HUES48 (cell line): Measurements from ENCODE around the gene RAB5IF.

ENCODE experiments used
- H3K27ac ChIP-seq: one replicate; pipeline ENCODE4 v1.7.0; 2013; ENCODE audit warnings: low read depth, low read length, inconsistent platforms
- H3K27me3 ChIP-seq: 2 replicates; pipeline ENCODE4 v1.6.1; 2013; ENCODE audit warnings: mild to moderate bottlenecking, low read length; ENCODE audit not compliant: control insufficient read depth, insufficient read depth
- H3K36me3 ChIP-seq: 2 replicates; pipeline ENCODE4 v1.6.1; 2013; ENCODE audit warnings: low read length; ENCODE audit not compliant: control insufficient read depth, insufficient read depth
- H3K4me1 ChIP-seq: 2 replicates; pipeline ENCODE4 v1.6.1; 2013; ENCODE audit warnings: mild to moderate bottlenecking, low read length; ENCODE audit not compliant: control insufficient read depth, insufficient read depth
- H3K4me3 ChIP-seq: 2 replicates; pipeline ENCODE4 v1.5.1; 2013; ENCODE audit warnings: mild to moderate bottlenecking, low read depth, low read length
- H3K9ac ChIP-seq: 2 replicates; pipeline ENCODE4 v1.6.1; 2013; ENCODE audit warnings: mild to moderate bottlenecking, low read depth, low read length, moderate library complexity
- H3K9me3 ChIP-seq: 2 replicates; pipeline ENCODE4 v1.6.1; 2013; ENCODE audit warnings: low read length; ENCODE audit not compliant: control insufficient read depth, insufficient read depth

The RAB5IF gene

DNA sequence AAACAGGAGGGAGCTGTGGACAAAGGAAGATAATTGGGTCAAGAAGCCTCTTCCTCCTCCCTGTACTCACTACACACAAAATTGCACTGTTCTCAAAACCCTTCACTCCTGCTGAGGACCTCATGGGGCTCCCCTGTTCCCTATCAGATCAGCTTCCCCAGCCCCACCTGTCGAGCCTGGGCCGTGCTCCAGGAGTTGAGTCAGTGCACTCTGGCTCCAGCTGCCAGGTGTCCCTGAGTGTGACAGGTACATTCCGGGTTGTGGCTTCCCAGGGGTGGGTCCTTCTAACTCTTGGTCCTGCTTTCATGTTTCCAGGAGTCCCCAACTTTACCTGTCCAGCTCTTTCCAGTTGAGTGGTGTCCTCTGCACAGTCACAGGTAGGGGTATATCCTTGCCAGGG, 8.4 kb downstream of the RAB5IF start:
- H3K4me1 ChIP-seq = no peaks in the 10 kb centered on the region
- H3K36me3 ChIP-seq = peaks cover 61% of the 10 kb centered on the region
- no peaks in the 10 kb centered on the region for H3K9me3 ChIP-seq

GRCh38 chr20:36614781-36615557, 9.4 kb downstream of the RAB5IF start:
- Histone ChIP-seq H3K9me3 (no peaks in the 10 kb centered on the region), H3K27me3 (no peaks in the 10 kb centered on the region), H3K4me1 (no peaks in the 10 kb centered on the region), H3K9ac (no peak overlapping the region), H3K36me3 (peaks cover 52% of the 10 kb centered on the region), H3K27ac (no peak overlapping the region), H3K4me3 (no peak overlapping the region)

More for the DNA sequence above, 8.4 kb downstream of the RAB5IF start:
- Histone ChIP-seq H3K27me3 (no peaks in the 10 kb centered on the region), H3K4me3 (no peak overlapping the region), H3K9ac (no peak overlapping the region), H3K27ac (no peak overlapping the region)

DNA sequence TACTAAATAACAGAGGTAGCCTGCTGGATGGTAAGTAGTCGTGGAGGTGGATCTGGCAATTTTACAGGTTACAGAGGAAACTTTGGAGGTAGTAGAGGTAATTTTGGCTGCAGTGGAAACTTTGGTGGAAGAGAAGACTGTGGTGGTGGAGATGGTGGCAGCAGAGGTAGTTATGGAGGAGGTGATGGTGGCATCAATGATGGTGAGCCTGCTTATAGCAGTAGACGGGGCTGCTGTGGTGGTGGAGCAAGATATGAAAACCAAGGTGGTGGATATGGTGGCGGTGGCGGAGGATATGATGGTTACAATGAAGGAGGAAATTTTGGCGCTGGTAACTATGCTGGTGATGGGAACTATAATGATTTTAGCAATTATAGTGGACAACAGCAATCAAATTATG, 15.3 kb downstream of the RAB5IF start:
- Histone ChIP-seq H3K9ac (no peak overlapping the region), H3K27ac (no peak overlapping the region), H3K36me3 (no peaks in the 10 kb centered on the region), H3K9me3 (no peaks in the 10 kb centered on the region), H3K4me3 (no peak overlapping the region), H3K27me3 (no peaks in the 10 kb centered on the region), H3K4me1 (no peaks in the 10 kb centered on the region; the same call in 1 of the 2 replicates)

GRCh38 chr20:36623444-36623843, 17.9 kb downstream of the RAB5IF start:
- H3K9me3 ChIP-seq = no peaks in the 10 kb centered on the region
- H3K27me3 ChIP-seq = no peaks in the 10 kb centered on the region
- H3K4me1 ChIP-seq = no peaks in the 10 kb centered on the region; the same call in 1 of the 2 replicates
- no peak overlapping the region for H3K4me3 ChIP-seq
- H3K27ac ChIP-seq = no peak overlapping the region
- H3K9ac ChIP-seq = no peak overlapping the region
- no peaks in the 10 kb centered on the region for H3K36me3 ChIP-seq

GRCh38 chr20:36624068-36624943, 18.7 kb downstream of the RAB5IF start:
- Histone ChIP-seq H3K36me3 (no peaks in the 10 kb centered on the region), H3K27me3 (no peaks in the 10 kb centered on the region), H3K27ac (no peak overlapping the region), H3K4me1 (no peaks in the 10 kb centered on the region; the same call in 1 of the 2 replicates), H3K4me3 (no peak overlapping the region), H3K9me3 (no peaks in the 10 kb centered on the region), H3K9ac (no peak overlapping the region)

DNA sequence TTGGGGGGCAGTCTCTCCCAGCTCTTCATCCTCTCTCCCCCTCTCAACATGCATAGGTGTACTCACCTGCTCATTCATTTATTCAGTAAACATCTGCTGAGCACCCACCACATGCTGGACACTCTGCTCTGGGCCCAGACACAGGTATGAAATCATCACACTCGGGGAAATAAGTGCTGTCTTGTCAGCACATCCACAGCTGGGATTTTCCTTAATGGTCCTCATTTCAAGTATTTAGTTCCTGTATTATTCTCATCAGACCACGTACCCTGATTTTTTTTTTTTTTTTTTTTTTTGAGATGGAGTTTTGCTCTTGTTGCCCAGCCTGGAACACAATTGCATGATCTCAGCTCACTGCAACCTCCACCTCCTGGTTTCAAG, 19.4 kb downstream of the RAB5IF start:
- Histone ChIP-seq H3K27me3 (no peaks in the 10 kb centered on the region), H3K9ac (no peak overlapping the region), H3K27ac (no peak overlapping the region), H3K4me3 (no peak overlapping the region), H3K4me1 (no peaks in the 10 kb centered on the region; the same call in 1 of the 2 replicates), H3K36me3 (no peaks in the 10 kb centered on the region), H3K9me3 (no peaks in the 10 kb centered on the region)

DNA sequence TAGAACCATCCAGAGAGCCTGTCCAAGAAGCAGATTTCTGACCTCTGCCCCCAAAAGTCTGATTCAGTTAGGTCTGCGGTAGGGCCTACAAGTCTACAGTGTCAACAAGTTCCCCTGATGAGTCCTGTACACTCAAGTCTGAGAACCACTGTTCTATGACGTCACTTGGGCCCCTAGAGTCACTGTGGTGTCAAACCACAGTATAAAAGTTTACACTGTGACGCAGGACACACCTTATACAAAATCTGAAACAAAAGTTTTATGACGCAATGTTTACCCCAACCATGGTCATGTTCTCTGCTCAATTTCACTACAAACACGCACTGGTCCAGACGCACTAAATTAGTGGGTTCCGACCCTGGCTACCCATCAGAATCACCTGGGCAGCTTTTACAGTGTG, 22.5 kb downstream of the RAB5IF start:
- no peak overlapping the region for H3K9ac ChIP-seq
- H3K4me1 ChIP-seq = no peaks in the 10 kb centered on the region; the same call in 1 of the 2 replicates
- no peaks in the 10 kb centered on the region for H3K36me3 ChIP-seq
- H3K4me3 ChIP-seq = no peak overlapping the region
- H3K27ac ChIP-seq = no peak overlapping the region
- H3K27me3 ChIP-seq = no peaks in the 10 kb centered on the region
- H3K9me3 ChIP-seq = no peaks in the 10 kb centered on the region

GRCh38 chr20:36629719-36630681, 24.4 kb downstream of the RAB5IF start:
- Histone ChIP-seq H3K27me3 (no peaks in the 10 kb centered on the region), H3K4me3 (no peak overlapping the region)

GRCh38 chr20:36631646-36632045, 26.1 kb downstream of the RAB5IF start:
- no peaks in the 10 kb centered on the region for H3K36me3 ChIP-seq
- H3K9ac ChIP-seq = no peak overlapping the region
- no peaks in the 10 kb centered on the region for H3K27me3 ChIP-seq
- no peaks in the 10 kb centered on the region for H3K4me1 ChIP-seq
- no peaks in the 10 kb centered on the region for H3K9me3 ChIP-seq
- no peak overlapping the region for H3K4me3 ChIP-seq
- H3K27ac ChIP-seq = no peak overlapping the region

More at GRCh38 chr20:36629719-36630681, 24.4 kb downstream of the RAB5IF start:
- Histone ChIP-seq H3K4me1 (no peaks in the 10 kb centered on the region), H3K9ac (no peak overlapping the region), H3K36me3 (no peaks in the 10 kb centered on the region), H3K27ac (no peak overlapping the region), H3K9me3 (no peaks in the 10 kb centered on the region)

DNA sequence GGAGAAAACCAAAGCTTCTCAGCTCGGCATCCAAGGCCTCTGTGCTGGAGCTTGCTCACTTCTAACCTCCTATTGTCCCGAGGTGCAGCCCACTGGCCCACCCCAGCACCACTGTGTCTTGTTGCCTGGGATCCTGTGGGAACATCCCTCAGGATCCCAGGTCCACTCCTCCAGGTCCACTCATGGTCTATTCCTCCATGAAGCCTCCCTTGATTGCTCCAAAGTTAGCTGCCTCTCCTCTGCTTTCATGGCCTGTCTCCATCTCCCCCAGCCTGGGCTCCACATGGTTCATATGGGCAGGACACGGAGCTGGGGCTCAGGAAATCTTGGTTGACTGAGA, 26.5 kb downstream of the RAB5IF start:
- Histone ChIP-seq H3K4me1 (no peaks in the 10 kb centered on the region), H3K9ac (no peak overlapping the region), H3K36me3 (no peaks in the 10 kb centered on the region), H3K27ac (no peak overlapping the region), H3K27me3 (no peaks in the 10 kb centered on the region), H3K9me3 (no peaks in the 10 kb centered on the region), H3K4me3 (no peak overlapping the region)
